C4-2B (cell line): ENCODE measurements around the gene KLK6.

Source experiments
- ZFX ChIP-seq: fragments of 450-650 bp; IDR thresholded peaks from 2 replicates; pipeline ENCODE4 v1.6.1; 2017
- TF ChIP-seq, protein P1 (sequence below): fragments of 450-650 bp; conservative IDR thresholded peaks from 2 replicates; pipeline ENCODE4 v1.5.1; 2017; ENCODE audit warnings: mild to moderate bottlenecking

DNA sequence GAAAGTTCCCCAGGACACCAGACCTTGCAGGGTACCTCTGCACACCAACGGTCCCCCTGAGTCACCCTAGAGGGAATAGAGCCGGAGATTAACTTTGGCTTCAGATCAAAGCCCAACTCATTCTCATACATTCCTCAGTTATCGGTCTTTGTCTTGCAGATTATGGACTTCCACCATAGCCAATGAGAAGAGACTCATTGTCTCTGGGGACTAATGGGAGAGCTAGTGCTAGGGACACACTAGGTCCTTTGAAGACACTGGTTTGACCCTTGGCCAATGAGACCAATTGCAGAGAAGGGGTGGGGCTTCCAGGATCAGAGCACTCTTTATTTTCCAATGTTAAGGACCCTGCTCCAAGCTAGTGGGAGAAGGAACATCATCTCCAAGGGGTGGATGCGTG lies 8.2 kb upstream of the KLK6 start:
- TF ChIP-seq, protein P1, sequence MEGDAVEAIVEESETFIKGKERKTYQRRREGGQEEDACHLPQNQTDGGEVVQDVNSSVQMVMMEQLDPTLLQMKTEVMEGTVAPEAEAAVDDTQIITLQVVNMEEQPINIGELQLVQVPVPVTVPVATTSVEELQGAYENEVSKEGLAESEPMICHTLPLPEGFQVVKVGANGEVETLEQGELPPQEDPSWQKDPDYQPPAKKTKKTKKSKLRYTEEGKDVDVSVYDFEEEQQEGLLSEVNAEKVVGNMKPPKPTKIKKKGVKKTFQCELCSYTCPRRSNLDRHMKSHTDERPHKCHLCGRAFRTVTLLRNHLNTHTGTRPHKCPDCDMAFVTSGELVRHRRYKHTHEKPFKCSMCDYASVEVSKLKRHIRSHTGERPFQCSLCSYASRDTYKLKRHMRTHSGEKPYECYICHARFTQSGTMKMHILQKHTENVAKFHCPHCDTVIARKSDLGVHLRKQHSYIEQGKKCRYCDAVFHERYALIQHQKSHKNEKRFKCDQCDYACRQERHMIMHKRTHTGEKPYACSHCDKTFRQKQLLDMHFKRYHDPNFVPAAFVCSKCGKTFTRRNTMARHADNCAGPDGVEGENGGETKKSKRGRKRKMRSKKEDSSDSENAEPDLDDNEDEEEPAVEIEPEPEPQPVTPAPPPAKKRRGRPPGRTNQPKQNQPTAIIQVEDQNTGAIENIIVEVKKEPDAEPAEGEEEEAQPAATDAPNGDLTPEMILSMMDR: no peak
- no peak for TF ChIP-seq ZFX
